Measurements from ENCODE around the gene PGPEP1. TPM values are rescaled to one million over a fixed set of nuclear protein-coding genes. Genes with fewer than 3 reads are reported as not detected.

PGPEP1 gene
- total and polyA plus RNA-seq, 11 donors: 22.5 to 58.6 (median 43.6) TPM

DNA sequence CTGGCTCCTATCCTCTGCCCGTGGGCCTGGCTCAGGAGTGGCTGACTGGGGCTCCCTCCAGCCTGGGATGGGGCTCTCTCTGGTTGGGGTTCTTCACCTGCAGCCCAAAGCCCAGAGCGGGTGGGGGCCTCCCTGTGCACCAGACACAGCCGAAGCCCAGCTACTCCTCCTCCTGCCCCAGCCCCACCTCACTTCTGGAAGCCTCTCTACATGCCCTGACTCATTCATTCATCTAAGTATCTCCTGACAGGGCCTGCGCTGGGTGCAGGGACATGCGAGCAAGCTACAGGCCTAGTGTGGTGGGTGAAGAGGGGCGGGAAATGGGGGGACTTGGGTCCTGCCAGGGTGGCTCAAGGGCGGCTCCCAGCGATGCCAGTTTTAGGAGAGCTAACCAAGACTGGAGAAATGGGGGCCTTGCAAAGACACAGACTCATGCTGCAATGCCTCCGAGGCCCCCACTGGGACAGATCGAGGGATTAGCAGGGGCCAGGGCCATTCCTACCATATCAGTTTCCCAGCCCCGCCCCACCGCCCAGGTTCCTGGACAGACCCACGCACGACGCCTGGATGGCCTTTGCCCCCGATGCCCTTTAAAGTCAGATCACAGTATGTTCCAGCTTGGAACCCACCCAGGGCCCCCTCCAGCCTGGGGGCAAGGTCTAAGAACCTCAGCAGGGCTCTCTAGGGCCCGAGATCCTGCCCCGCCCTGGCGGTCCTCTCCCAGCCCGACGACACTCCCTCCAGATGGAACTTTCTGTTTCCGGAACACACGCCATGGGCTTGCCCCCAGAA, 30.1 kb upstream of the PGPEP1 start:
- no peak for TF ChIP-seq POLR2A (IDR thresholded peaks at IDR 0.05)
- TF ChIP-seq CTCF (IDR thresholded peaks at IDR 0.05): no peak
- ATAC-seq (no peak), DNase-seq (no peak)
- WGBS, 4 donors: 82 to 88% (median 83%) methylated on average over 18 to 23 of the region's 23 CpGs
- peaks cover 0 to 28% (median 11%) of the 10 kb centered on the region in 12 donors for H3K4me1 ChIP-seq
- no peaks in the 10 kb centered on the region for H3K27me3 ChIP-seq
- H3K9me3 ChIP-seq: no peaks in the 10 kb centered on the region
- intact Hi-C loops (cut with DNase I): no loop called here
- peaks cover 0 to 84% (median 19%) of the 10 kb centered on the region in 9 donors for H3K36me3 ChIP-seq
- no peak overlapping the region for H3K4me3 ChIP-seq
- H3K27ac ChIP-seq: no peak overlapping the region

DNA sequence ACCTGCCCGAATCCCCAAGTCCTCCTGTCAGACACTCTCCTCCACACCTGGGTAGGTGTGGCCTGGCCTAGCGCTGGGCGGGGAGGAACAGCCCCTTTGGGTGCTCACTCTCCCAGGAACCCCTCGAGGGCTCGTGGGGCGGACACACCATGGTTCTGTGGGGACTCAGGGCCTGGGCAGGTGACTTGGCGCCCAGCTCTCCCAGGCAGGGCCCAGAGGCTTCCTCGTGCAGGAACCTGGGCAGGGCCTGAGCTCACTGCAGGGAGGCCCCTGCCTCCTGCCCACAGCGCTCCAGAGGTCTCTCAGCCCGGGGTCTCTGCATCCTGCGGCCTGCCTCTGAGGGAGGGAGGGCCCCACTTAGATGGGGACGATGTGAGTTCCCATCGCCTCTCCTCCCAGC, 29.4 kb upstream of the PGPEP1 start:
- H3K9me3 ChIP-seq: no peaks in the 10 kb centered on the region
- no peak overlapping the region for H3K4me3 ChIP-seq
- intact Hi-C loops (cut with DNase I): no loop called here
- peaks cover 0 to 22% (median 5%) of the 10 kb centered on the region in 12 donors for H3K4me1 ChIP-seq
- no peak overlapping the region for H3K27ac ChIP-seq
- 89 to 96% (median 92%) methylated on average over 7 to 13 of the region's 13 CpGs for WGBS, 4 donors
- DNase-seq (no peak), ATAC-seq (no peak)
- no peak for TF ChIP-seq POLR2A (IDR thresholded peaks at IDR 0.05)
- no peak for TF ChIP-seq CTCF (IDR thresholded peaks at IDR 0.05)
- H3K36me3 ChIP-seq: peaks cover 0 to 89% (median 20%) of the 10 kb centered on the region in 9 donors
- no peaks in the 10 kb centered on the region for H3K27me3 ChIP-seq

- TF ChIP-seq CTCF (IDR thresholded peaks at IDR 0.05): no peak
- TF ChIP-seq POLR2A (IDR thresholded peaks at IDR 0.05): no peak
- Histone ChIP-seq H3K27me3 (no peaks in the 10 kb centered on the region), H3K9me3 (no peaks in the 10 kb centered on the region), H3K36me3 (peaks cover 0 to 82% (median 20%) of the 10 kb centered on the region in 9 donors), H3K27ac (no peak overlapping the region), H3K4me1 (peaks cover 0 to 16% (median 0%) of the 10 kb centered on the region in 12 donors), H3K4me3 (no peak overlapping the region)
- no peak for ATAC-seq
- intact Hi-C loops (cut with DNase I): no loop called here
- 83 to 88% (median 84%) methylated on average over 6 to 22 of the region's 22 CpGs for WGBS, 4 donors
- DNase-seq: no peak
These were observed 28.8 kb upstream of the PGPEP1 start for GRCh38 chr19:18311502-18312091.

DNA sequence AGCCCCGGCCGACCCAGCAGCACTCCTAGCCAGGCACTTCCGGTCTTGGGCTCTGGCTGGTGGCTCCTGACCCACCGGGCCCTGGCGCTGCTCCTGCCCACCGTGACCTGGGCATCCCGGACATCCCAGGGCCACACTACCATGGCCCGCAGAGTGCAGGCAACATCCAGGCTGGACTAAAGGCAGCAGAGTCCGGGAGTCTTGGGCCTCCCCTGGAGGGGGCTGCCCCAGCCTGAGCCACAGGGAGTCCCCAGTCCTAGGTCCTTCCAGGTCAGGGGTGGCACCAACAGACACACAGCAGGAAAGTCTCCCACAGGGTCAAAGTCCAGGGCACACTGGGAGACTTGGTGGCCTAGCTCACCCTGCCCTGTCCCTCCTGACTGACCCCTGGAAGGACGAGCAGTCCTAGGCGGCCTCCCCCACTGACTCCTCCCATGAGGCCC, 28.3 kb upstream of the PGPEP1 start:
- Histone ChIP-seq H3K36me3 (peaks cover 0 to 77% (median 20%) of the 10 kb centered on the region in 9 donors), H3K27me3 (no peaks in the 10 kb centered on the region), H3K9me3 (no peaks in the 10 kb centered on the region), H3K4me1 (peaks cover 0 to 13% (median 0%) of the 10 kb centered on the region in 12 donors), H3K4me3 (no peak overlapping the region), H3K27ac (no peak overlapping the region)
- TF ChIP-seq POLR2A (IDR thresholded peaks at IDR 0.05) (no peak), CTCF (IDR thresholded peaks at IDR 0.05) (no peak)
- no peak for ATAC-seq
- WGBS, 4 donors: 89 to 92% (median 91%) methylated on average over 8 to 11 of the region's 11 CpGs
- intact Hi-C loops (cut with DNase I): no loop called here
- DNase-seq: no peak

Data from heart left ventricle (tissue), 16 donors.